IMR-90 (cell line): ENCODE results near the gene GABBR2. TPM values are rescaled to one million over a fixed set of nuclear protein-coding genes. Genes with fewer than 3 reads are reported as not detected.

Experiments
- ATAC-seq: fragments of 200-7000 bp; cut with Tn5 transposase; 2 replicates; pipeline ENCODE4 v1.9.1; 2020; ENCODE audit warnings: low read depth, mild to moderate bottlenecking, moderate library complexity
- BruUV-seq: library from RNA; stranded (reverse); fragments of 400-500 nt; replicated peaks from 2 replicates; lab custom pipeline; 2021; lab: Mats Ljungman, UMichigan
- CTCF ChIA-PET: fragments of 300-600 bp; formaldehyde crosslinking; extraction: SDS; loops from one replicate; lab custom pipeline; 2021; ENCODE audit warnings: antibody characterized with exemption; lab: Yijun Ruan, JAX
- POLR2A ChIA-PET: fragments of 300-600 bp; sonication (Branson Sonifier 250); formaldehyde crosslinking; loops from one replicate; lab custom pipeline; 2022; ENCODE audit warnings: antibody characterized with exemption; ENCODE audit not compliant: unreplicated experiment; lab: Charles Lee
- DNase-seq: peaks from one replicate; pipeline ENCODE4 v3.0.0; 2013
- H2AFZ ChIP-seq: replicated peaks from 2 replicates; pipeline ENCODE3; 2013; ENCODE audit warnings: low read length, mild to moderate bottlenecking; ENCODE audit not compliant: poor library complexity
- H2AK5ac ChIP-seq: 2 replicates; pipeline ENCODE4 v1.6.1; 2013; ENCODE audit warnings: low read depth, low read length, inconsistent platforms
- H2AK9ac ChIP-seq: replicated peaks from 2 replicates; pipeline ENCODE3; 2013; ENCODE audit warnings: mild to moderate bottlenecking, low read depth, low read length, moderate library complexity; ENCODE audit not compliant: poor library complexity
- H2BK120ac ChIP-seq: 2 replicates; pipeline ENCODE4 v1.6.1; 2013; ENCODE audit warnings: low read depth, low read length, inconsistent platforms
- H2BK15ac ChIP-seq: 3 replicates; pipeline ENCODE4 v1.6.1; 2013; ENCODE audit warnings: low read depth, low read length, inconsistent platforms
- H2BK20ac ChIP-seq: 2 replicates; pipeline ENCODE4 v1.6.1; 2013; ENCODE audit warnings: low read depth, mild to moderate bottlenecking, inconsistent platforms, low read length, moderate library complexity
- H2BK5ac ChIP-seq: 2 replicates; pipeline ENCODE4 v1.6.1; 2013; ENCODE audit warnings: mild to moderate bottlenecking, low read depth, low read length, inconsistent platforms; ENCODE audit not compliant: poor library complexity, severe bottlenecking
- H3K14ac ChIP-seq: replicated peaks from 2 replicates; pipeline ENCODE4 v1.6.1; 2013; ENCODE audit warnings: low read depth, low read length, inconsistent platforms
- H3K18ac ChIP-seq: 2 replicates; pipeline ENCODE4 v1.6.1; 2013; ENCODE audit warnings: low read depth, low read length, control low read depth
- H3K23ac ChIP-seq: 2 replicates; pipeline ENCODE4 v1.6.1; 2013; ENCODE audit warnings: low read depth, low read length, inconsistent platforms
- H3K27ac ChIP-seq: 2 replicates; pipeline ENCODE4 v1.5.1; 2013; ENCODE audit warnings: mild to moderate bottlenecking, control low read depth, low read length; ENCODE audit not compliant: insufficient read depth
- H3K27me3 ChIP-seq: 2 replicates; pipeline ENCODE4 v1.6.1; 2013; ENCODE audit warnings: low read length; ENCODE audit not compliant: control insufficient read depth, insufficient read depth
- H3K36me3 ChIP-seq: 2 replicates; pipeline ENCODE4 v1.6.1; 2013; ENCODE audit warnings: low read length, mixed read lengths; ENCODE audit not compliant: control insufficient read depth, insufficient read depth
- H3K4ac ChIP-seq: 2 replicates; pipeline ENCODE4 v1.6.1; 2013; ENCODE audit warnings: low read depth, low read length, inconsistent platforms
- H3K4me1 ChIP-seq: 2 replicates; pipeline ENCODE4 v1.6.1; 2013; ENCODE audit warnings: low read length, mixed read lengths; ENCODE audit not compliant: control insufficient read depth, insufficient read depth
- H3K4me2 ChIP-seq: 2 replicates; pipeline ENCODE4 v1.6.1; 2013; ENCODE audit warnings: low read depth, mild to moderate bottlenecking, control low read depth, low read length, moderate library complexity
- H3K4me3 ChIP-seq: 2 replicates; pipeline ENCODE4 v1.5.1; 2013; ENCODE audit warnings: low read depth, mild to moderate bottlenecking, control low read depth, low read length, moderate library complexity; ENCODE audit not compliant: insufficient read depth
- H3K56ac ChIP-seq: 2 replicates; pipeline ENCODE4 v1.6.1; 2013; ENCODE audit warnings: low read length, inconsistent platforms; ENCODE audit not compliant: insufficient read depth; ENCODE audit errors: extremely low read depth
- H3K79me1 ChIP-seq, 2 experiments: 2 replicates each; pipeline ENCODE4 v1.6.1; 2013; ENCODE audit warnings: low read length in 2 of 2, inconsistent platforms in 1 of 2, low read depth in 1 of 2
- H3K9ac ChIP-seq: 2 replicates; pipeline ENCODE4 v1.6.1; 2013; ENCODE audit warnings: low read depth, low read length, control low read depth
- H3K9me1 ChIP-seq: 2 replicates; pipeline ENCODE4 v1.6.1; 2013; ENCODE audit warnings: low read length, inconsistent platforms; ENCODE audit not compliant: insufficient read depth
- H3K9me3 ChIP-seq: 2 replicates; pipeline ENCODE4 v1.6.1; 2013; ENCODE audit warnings: low read length; ENCODE audit not compliant: control insufficient read depth, insufficient read depth
- H4K20me1 ChIP-seq: 2 replicates; pipeline ENCODE4 v1.6.1; 2013; ENCODE audit warnings: low read length, inconsistent platforms; ENCODE audit not compliant: insufficient read depth
- H4K5ac ChIP-seq: 2 replicates; pipeline ENCODE4 v1.6.1; 2013; ENCODE audit warnings: mild to moderate bottlenecking, low read depth, low read length, control low read depth
- H4K8ac ChIP-seq, 2 experiments: 2 replicates each; pipeline ENCODE4 v1.6.1; 2013; ENCODE audit warnings: low read depth in 2 of 2, low read length in 2 of 2, control low read depth in 1 of 2, inconsistent platforms in 1 of 2
- H4K91ac ChIP-seq: 2 replicates; pipeline ENCODE4 v1.6.1; 2013; ENCODE audit warnings: low read depth, low read length, inconsistent platforms; ENCODE audit not compliant: insufficient read depth
- BHLHE40 ChIP-seq: fragments of 150-350 bp; IDR thresholded peaks from 2 replicates; pipeline ENCODE4 v1.6.1; 2016; ENCODE audit warnings: mild to moderate bottlenecking, low read depth, low read length
- CEBPB ChIP-seq: IDR thresholded peaks from 2 replicates; pipeline ENCODE4 v1.6.1; 2012; ENCODE audit warnings: low read depth, low read length, improper control_type of control experiment
- CHD1 ChIP-seq: IDR thresholded peaks from 2 replicates; pipeline ENCODE4 v1.6.1; 2012; ENCODE audit warnings: low read depth, low read length, improper control_type of control experiment
- MAFK ChIP-seq: IDR thresholded peaks from 2 replicates; pipeline ENCODE4 v1.6.1; 2012; ENCODE audit warnings: low read depth, low read length, improper control_type of control experiment
- MXI1 ChIP-seq: IDR thresholded peaks from 2 replicates; pipeline ENCODE4 v1.6.1; 2012; ENCODE audit warnings: low read depth, mild to moderate bottlenecking, low read length, moderate library complexity, borderline replicate concordance
- POLR2A ChIP-seq: IDR thresholded peaks from 2 replicates; pipeline ENCODE4 v1.6.1; 2012; ENCODE audit warnings: mild to moderate bottlenecking, low read depth, low read length
- SMC3 ChIP-seq: fragments of 150-350 bp; IDR thresholded peaks from 2 replicates; pipeline ENCODE4 v1.6.1; 2016; ENCODE audit warnings: low read depth, mild to moderate bottlenecking, antibody characterized with exemption, low read length, moderate library complexity
- WGBS, 2 experiments: methylation state at CpG; one replicate each; pipeline versions ENCODE4 v1.1.5 to v1.1.7; 2013; ENCODE audit warnings: missing lambda C conversion rate in 2 of 2; ENCODE audit not compliant: insufficient read length in 1 of 2; ENCODE audit errors: extremely low coverage in 2 of 2; 5-methylcytosine and 5-hydroxymethylcytosine counted together
- dilution Hi-C: fragments of 300-500 bp; cut with HindIII; formaldehyde crosslinking; loops from one replicate; pipeline ENCODE4 v1.14.3; 2018; ENCODE audit warnings: low sequenced_read_pairs; ENCODE audit not compliant: unreplicated experiment
- in situ Hi-C: fragments of 300-500 bp; cut with MboI; formaldehyde crosslinking; loops from 3 replicates; pipeline ENCODE4 v1.14.3; 2019; ENCODE audit warnings: low sequenced_read_pairs, inconsistent platforms, mixed read lengths
- intact Hi-C: fragments of 100-400 bp; cut with micrococcal nuclease; formaldehyde crosslinking; loops from 2 replicates; pipeline ENCODE4 v1.10.0; 2022
- polyA plus RNA-seq, 3 experiments: library from polyadenylated mRNA; depleted of rRNA; stranded (reverse); fragments of >200 nt; gene quantifications; 2 replicates each; pipeline ENCODE4 v1.2.3, GENCODE V29; 2012; ENCODE audit warnings: low replicate concordance in 1 of 3
- total RNA-seq: library from RNA; depleted of rRNA; stranded (reverse); fragments of >200 nt; gene quantifications from 2 replicates; pipeline ENCODE4 v1.2.3, GENCODE V29; 2012

Gene GABBR2
- total and polyA plus RNA-seq, 2 of the 4 experiments (the other 2 are of a cell fraction), result 14.2 to 20.3 TPM

DNA sequence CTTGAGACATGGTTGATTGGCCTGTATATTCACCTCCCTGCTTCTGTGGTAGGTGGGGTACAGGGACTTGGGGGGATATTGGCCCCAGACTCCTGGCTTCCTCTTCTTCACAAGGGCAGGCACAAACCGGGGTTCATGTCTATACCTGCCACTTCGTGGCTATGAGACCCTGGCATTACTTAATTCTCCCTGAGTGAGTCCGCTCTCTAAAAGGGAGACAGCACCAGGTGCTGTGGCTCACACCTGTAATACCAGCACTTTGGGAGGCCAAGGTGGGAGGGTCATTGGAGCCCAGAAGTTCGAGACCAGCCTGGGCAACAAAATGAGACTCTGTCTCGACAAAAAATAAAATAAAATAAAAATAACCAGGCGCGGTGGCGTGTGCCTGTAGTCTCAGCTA, 178.5 kb downstream of the GABBR2 start:
- POLR2A ChIA-PET, result no interaction called here
- in situ Hi-C loops, result no loop called here

More for the DNA sequence above, 178.5 kb downstream of the GABBR2 start:
- dilution Hi-C loops, result no loop called here
- no peak overlapping the region for H4K91ac ChIP-seq
- H2AFZ ChIP-seq, result no peak overlapping the region
- no TSS peak for BruUV-seq
- peaks cover 5% of the 10 kb centered on the region for H3K4me1 ChIP-seq
- no peak overlapping the region for H2BK5ac ChIP-seq
- H3K14ac ChIP-seq, result no peak overlapping the region
- H3K9ac ChIP-seq, result no peak overlapping the region
- no peak overlapping the region for H4K8ac ChIP-seq
- ATAC-seq, result no peak
- no peaks in the 10 kb centered on the region for H3K36me3 ChIP-seq
- no peaks in the 10 kb centered on the region for H3K27me3 ChIP-seq
- H2BK20ac ChIP-seq, result no peak overlapping the region
- DNase-seq, result no peak
- H2AK9ac ChIP-seq, result no peak overlapping the region
- peaks cover 13% of the 10 kb centered on the region for H3K9me1 ChIP-seq
- H3K9me3 ChIP-seq, result no peaks in the 10 kb centered on the region
- H3K79me1 ChIP-seq, result peaks cover 4 to 24% of the 10 kb centered on the region in 2 experiments; a peak in 3 of 4 replicates
- CTCF ChIA-PET, result no interaction called here
- no peak overlapping the region for H3K4me3 ChIP-seq
- H4K20me1 ChIP-seq, result no peaks in the 10 kb centered on the region
- H3K27ac ChIP-seq, result no peak overlapping the region
- H2AK5ac ChIP-seq, result no peak overlapping the region; the same call in 1 of the 2 replicates
- no peak overlapping the region for H3K18ac ChIP-seq
- no peak overlapping the region for H2BK15ac ChIP-seq
- intact Hi-C loops, result no loop called here
- no peak overlapping the region for H3K23ac ChIP-seq
- no CpG with 5 or more reads among the region's 8 CpGs for WGBS, 2 experiments
- H3K56ac ChIP-seq, result no peak overlapping the region
- TF ChIP-seq BHLHE40, result no peak
- TF ChIP-seq MXI1, result no peak
- no peak for TF ChIP-seq MAFK
- no peak for TF ChIP-seq CEBPB
- no peak for TF ChIP-seq POLR2A
- TF ChIP-seq SMC3, result no peak
- no peak for TF ChIP-seq CHD1
- H2BK120ac ChIP-seq, result no peak overlapping the region
- no peak overlapping the region for H4K5ac ChIP-seq
- no peak overlapping the region for H3K4ac ChIP-seq
- H3K4me2 ChIP-seq, result no peak overlapping the region
